Endothelial cell (in vitro differentiated cells): ENCODE data around the gene VSTM1. TPM values are rescaled to one million over a fixed set of nuclear protein-coding genes. Genes with fewer than 3 reads are reported as not detected.
A peak's percentile ranks its signal among the peaks of the same experiment; 100 is the strongest.

Experiments
- DNase-seq: peaks from one replicate; pipeline ENCODE4 v3.0.0; 2021; ENCODE audit warnings: low spot score
- H3K27ac Mint-ChIP-seq: one replicate; pipeline ENCODE4 v1.8.0; 2021; ENCODE audit warnings: mixed read lengths, inconsistent platforms; ENCODE audit not compliant: unreplicated experiment
- H3K27me3 Mint-ChIP-seq: one replicate; pipeline ENCODE4 v1.8.0; 2021; ENCODE audit warnings: mild to moderate bottlenecking, moderate library complexity, mixed read lengths, inconsistent platforms; ENCODE audit not compliant: unreplicated experiment
- H3K36me3 Mint-ChIP-seq: one replicate; pipeline ENCODE4 v1.8.0; 2021; ENCODE audit warnings: mild to moderate bottlenecking, low read depth, mixed read lengths, inconsistent platforms; ENCODE audit not compliant: unreplicated experiment
- H3K4me1 Mint-ChIP-seq: one replicate; pipeline ENCODE4 v1.8.0; 2021; ENCODE audit warnings: mild to moderate bottlenecking, mixed read lengths, inconsistent platforms; ENCODE audit not compliant: unreplicated experiment
- H3K4me3 Mint-ChIP-seq: one replicate; pipeline ENCODE4 v1.8.0; 2021; ENCODE audit warnings: mild to moderate bottlenecking, mixed read lengths, inconsistent platforms; ENCODE audit not compliant: unreplicated experiment
- H3K9me3 Mint-ChIP-seq: one replicate; pipeline ENCODE4 v1.8.0; 2021; ENCODE audit warnings: mixed read lengths, inconsistent platforms; ENCODE audit not compliant: unreplicated experiment
- total RNA-seq: library from RNA; stranded (reverse); fragmentation: NEBNext Ultra II Directional; extraction: Animal tissue kit (Norgen Biotek cat#: 25700); gene quantifications from one replicate; pipeline ENCODE4 v1.2.1, GENCODE V29; 2021; ENCODE audit not compliant: unreplicated experiment
- TF ChIP-seq, protein P1 (sequence below): fragments of 200-600 bp; sonication (generic); IDR thresholded peaks from one replicate; pipeline ENCODE4 v1.5.0; 2021; ENCODE audit warnings: antibody characterized with exemption; ENCODE audit not compliant: unreplicated experiment

The VSTM1 gene
- total RNA-seq, 1 donor from 2014 or later, result 2.2 TPM

DNA sequence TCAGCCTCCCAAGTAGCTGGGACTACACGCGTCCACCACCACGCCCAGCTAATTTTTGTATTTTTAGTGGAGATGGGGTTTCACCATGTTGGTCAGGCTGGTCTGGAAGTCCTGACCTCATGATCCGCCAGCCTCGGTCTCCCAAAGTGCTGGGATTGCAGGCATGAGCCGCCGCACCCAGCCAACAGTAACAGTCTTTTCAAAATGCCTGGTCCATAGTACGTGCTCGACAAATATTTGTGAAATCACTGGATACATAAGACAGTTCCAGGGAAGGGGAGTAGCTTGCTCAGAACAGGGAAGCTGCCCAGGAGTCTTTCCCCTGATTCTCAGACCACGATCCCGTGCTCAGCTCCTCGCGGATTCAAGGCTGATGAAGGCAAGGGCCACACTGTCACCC, 41.8 kb downstream of the VSTM1 start:
- H3K27ac Mint-ChIP-seq, result no peak overlapping the region
- TF ChIP-seq, protein P1, sequence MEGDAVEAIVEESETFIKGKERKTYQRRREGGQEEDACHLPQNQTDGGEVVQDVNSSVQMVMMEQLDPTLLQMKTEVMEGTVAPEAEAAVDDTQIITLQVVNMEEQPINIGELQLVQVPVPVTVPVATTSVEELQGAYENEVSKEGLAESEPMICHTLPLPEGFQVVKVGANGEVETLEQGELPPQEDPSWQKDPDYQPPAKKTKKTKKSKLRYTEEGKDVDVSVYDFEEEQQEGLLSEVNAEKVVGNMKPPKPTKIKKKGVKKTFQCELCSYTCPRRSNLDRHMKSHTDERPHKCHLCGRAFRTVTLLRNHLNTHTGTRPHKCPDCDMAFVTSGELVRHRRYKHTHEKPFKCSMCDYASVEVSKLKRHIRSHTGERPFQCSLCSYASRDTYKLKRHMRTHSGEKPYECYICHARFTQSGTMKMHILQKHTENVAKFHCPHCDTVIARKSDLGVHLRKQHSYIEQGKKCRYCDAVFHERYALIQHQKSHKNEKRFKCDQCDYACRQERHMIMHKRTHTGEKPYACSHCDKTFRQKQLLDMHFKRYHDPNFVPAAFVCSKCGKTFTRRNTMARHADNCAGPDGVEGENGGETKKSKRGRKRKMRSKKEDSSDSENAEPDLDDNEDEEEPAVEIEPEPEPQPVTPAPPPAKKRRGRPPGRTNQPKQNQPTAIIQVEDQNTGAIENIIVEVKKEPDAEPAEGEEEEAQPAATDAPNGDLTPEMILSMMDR, result no peak
- H3K9me3 Mint-ChIP-seq, result no peaks in the 10 kb centered on the region
- no peaks in the 10 kb centered on the region for H3K36me3 Mint-ChIP-seq
- peaks cover 3% of the 10 kb centered on the region for H3K4me1 Mint-ChIP-seq
- no peaks in the 10 kb centered on the region for H3K27me3 Mint-ChIP-seq
- DNase-seq, result no peak
- H3K4me3 Mint-ChIP-seq, result no peak overlapping the region

- no peaks in the 10 kb centered on the region for H3K27me3 Mint-ChIP-seq
- H3K4me1 Mint-ChIP-seq, result peaks cover 3% of the 10 kb centered on the region
- no peaks in the 10 kb centered on the region for H3K9me3 Mint-ChIP-seq
- no peak for DNase-seq
- TF ChIP-seq, protein P1, result no peak
- H3K36me3 Mint-ChIP-seq, result no peaks in the 10 kb centered on the region
- no peak overlapping the region for H3K27ac Mint-ChIP-seq
- H3K4me3 Mint-ChIP-seq, result peak overlapping the region; percentile 17
Observed at GRCh38 chr19:54021363-54021762, 42.3 kb downstream of the VSTM1 start.

DNA sequence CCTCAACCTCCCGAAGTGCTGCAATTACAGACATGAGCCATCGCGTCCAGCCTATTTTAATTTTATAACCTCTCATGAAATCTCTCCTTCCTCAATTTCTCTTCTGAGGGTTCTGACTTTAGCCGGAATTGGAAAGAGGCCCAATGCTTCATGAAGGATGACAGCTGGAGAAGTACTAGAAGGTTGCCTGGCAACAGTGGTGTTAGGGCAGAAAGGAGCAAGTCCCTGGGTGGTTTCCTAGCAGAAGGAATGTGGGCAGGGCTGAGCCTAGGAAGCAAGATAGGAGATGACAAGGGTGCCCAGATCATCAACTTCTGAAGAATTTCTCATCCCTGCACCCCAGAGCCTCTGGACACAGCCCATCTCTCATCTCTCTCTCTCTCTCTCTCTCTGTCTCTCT, 46.4 kb downstream of the VSTM1 start:
- TF ChIP-seq, protein P1, result no peak
- Mint-ChIP-seq H3K9me3 (no peaks in the 10 kb centered on the region), H3K4me1 (peaks cover 2% of the 10 kb centered on the region), H3K27ac (no peak overlapping the region), H3K27me3 (peaks cover 4% of the 10 kb centered on the region), H3K4me3 (peak overlapping the region; percentile 31), H3K36me3 (no peaks in the 10 kb centered on the region)
- DNase-seq, result no peak

GRCh38 chr19:54014920-54015560, 48.7 kb downstream of the VSTM1 start:
- Mint-ChIP-seq H3K27ac (no peak overlapping the region), H3K4me3 (no peak overlapping the region), H3K36me3 (no peaks in the 10 kb centered on the region), H3K27me3 (peaks cover 4% of the 10 kb centered on the region), H3K9me3 (no peaks in the 10 kb centered on the region), H3K4me1 (peaks cover 5% of the 10 kb centered on the region)
- TF ChIP-seq, protein P1, result no peak
- DNase-seq, result no peak

DNA sequence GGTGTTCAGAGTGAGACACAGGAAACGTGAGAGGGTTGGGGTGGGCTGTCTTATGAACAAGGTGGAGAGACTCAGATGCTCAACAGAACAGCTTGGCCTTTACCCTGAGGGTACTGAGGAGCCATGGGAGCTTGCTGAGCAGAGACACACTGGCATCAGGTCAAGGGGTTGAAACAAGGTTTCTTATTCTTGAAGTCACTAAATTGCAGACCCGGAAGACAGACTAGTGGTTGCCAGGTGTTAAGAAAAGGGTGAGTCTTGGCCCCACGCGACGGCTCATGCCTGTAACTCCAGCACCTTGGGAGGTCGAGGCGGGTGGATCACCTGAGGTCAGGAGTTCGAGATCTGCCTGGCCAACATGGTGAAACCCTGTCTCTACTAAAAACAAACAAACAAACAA, 49.8 kb downstream of the VSTM1 start:
- H3K4me1 Mint-ChIP-seq, result peaks cover 5% of the 10 kb centered on the region

More for the DNA sequence above, 49.8 kb downstream of the VSTM1 start:
- TF ChIP-seq, protein P1, result no peak
- Mint-ChIP-seq H3K27me3 (peaks cover 4% of the 10 kb centered on the region), H3K36me3 (no peaks in the 10 kb centered on the region), H3K9me3 (no peaks in the 10 kb centered on the region), H3K4me3 (no peak overlapping the region), H3K27ac (no peak overlapping the region)
- DNase-seq, result no peak
